K562 (cell line): ENCODE results near the gene EHBP1. TPM values are rescaled to one million over a fixed set of nuclear protein-coding genes. Genes with fewer than 3 reads are reported as not detected.

ENCODE experiments used
- CBFA2T2 ChIP-seq: fragments of 450-650 bp; conservative IDR thresholded peaks from 2 replicates; pipeline ENCODE4 v1.6.1; 2017; ENCODE audit warnings: mild to moderate bottlenecking
- CBFA2T3 ChIP-seq: fragments of 450-650 bp; IDR thresholded peaks from 2 replicates; pipeline ENCODE4 v1.6.1; 2017
- CBFB ChIP-seq: sonication (generic); formaldehyde crosslinking; IDR thresholded peaks from 2 replicates; pipeline ENCODE4 v1.4.0; 2020; ENCODE audit warnings: mild to moderate bottlenecking, missing genetic modification reagents
- CHD4 ChIP-seq: fragments of 200-600 bp; sonication (generic); IDR thresholded peaks from 3 replicates; pipeline ENCODE4 v1.6.1; 2012; ENCODE audit warnings: low read depth, mild to moderate bottlenecking, mixed read lengths, low read length, inconsistent platforms; ENCODE audit not compliant: insufficient read depth, insufficient replicate concordance, poor library complexity, severe bottlenecking
- DDX20 ChIP-seq: fragments of 450-650 bp; IDR thresholded peaks from 2 replicates; pipeline ENCODE4 v1.6.1; 2016; ENCODE audit warnings: missing genetic modification characterization, low read depth, mild to moderate bottlenecking, missing compliant biosample characterization, moderate library complexity
- DIDO1 ChIP-seq: fragments of 450-650 bp; IDR thresholded peaks from 2 replicates; pipeline ENCODE4 v1.6.1; 2016; ENCODE audit warnings: low read depth, missing biosample characterization, missing genetic modification characterization
- FOXP4 ChIP-seq: sonication (generic); formaldehyde crosslinking; IDR thresholded peaks from 2 replicates; pipeline ENCODE4 v1.8.0; 2022; ENCODE audit warnings: mild to moderate bottlenecking, missing genetic modification reagents, borderline replicate concordance
- HINFP ChIP-seq: fragments of 450-650 bp; conservative IDR thresholded peaks from 2 replicates; pipeline ENCODE4 v1.6.1; 2016; ENCODE audit warnings: missing genetic modification characterization, low read depth, mild to moderate bottlenecking, control low read depth, missing compliant biosample characterization
- HNRNPK ChIP-seq: fragments of 200-400 bp; formaldehyde crosslinking; IDR thresholded peaks from one replicate; pipeline ENCODE4 v1.6.1; 2018; ENCODE audit warnings: mild to moderate bottlenecking, low read depth, low read length; ENCODE audit not compliant: poor library complexity, severe bottlenecking
- KAT2B ChIP-seq: IDR thresholded peaks from one replicate; pipeline ENCODE4 v1.6.1; 2012; ENCODE audit warnings: low read depth, mild to moderate bottlenecking, control low read depth, inconsistent platforms, low read length, moderate library complexity
- LARP7 ChIP-seq: fragments of 450-650 bp; IDR thresholded peaks from 2 replicates; pipeline ENCODE4 v1.6.1; 2016
- MAZ ChIP-seq, 2 experiments: fragments of 450-650 bp in 1 of 2; sonication (generic) in 1 of 2; formaldehyde crosslinking; IDR thresholded peaks in 1 of 2; conservative IDR thresholded peaks in 1 of 2; 2 replicates each; pipeline versions ENCODE4 v1.4.0 to v1.5.0; 2020; ENCODE audit warnings: mild to moderate bottlenecking in 1 of 2, missing genetic modification reagents in 1 of 2
- MEF2A ChIP-seq: IDR thresholded peaks from 2 replicates; pipeline ENCODE4 v1.6.1; 2011; ENCODE audit warnings: low read depth, mild to moderate bottlenecking, low read length, moderate library complexity; ENCODE audit not compliant: control insufficient read depth
- MTA1 ChIP-seq: fragments of 450-650 bp; IDR thresholded peaks from 2 replicates; pipeline ENCODE4 v1.6.1; 2017; ENCODE audit warnings: borderline replicate concordance
- PKNOX1 ChIP-seq: fragments of 450-650 bp; IDR thresholded peaks from 2 replicates; pipeline ENCODE4 v1.6.1; 2016
- SLC30A9 ChIP-seq: fragments of 250-450 bp; sonication (Bioruptor Pico); IDR thresholded peaks from 2 replicates; pipeline ENCODE4 v1.8.0; 2022; ENCODE audit warnings: mild to moderate bottlenecking, moderate library complexity
- STAT6 ChIP-seq: sonication (generic); formaldehyde crosslinking; IDR thresholded peaks from 2 replicates; pipeline ENCODE4 v1.8.1; 2023; ENCODE audit warnings: mild to moderate bottlenecking, missing genetic modification reagents
- WHSC1 ChIP-seq: IDR thresholded peaks from one replicate; pipeline ENCODE4 v1.6.1; 2012; ENCODE audit warnings: low read length, control low read depth, inconsistent platforms
- ZNF175 ChIP-seq: fragments of 200-800 bp; sonication (Bioruptor generic); IDR thresholded peaks from 2 replicates; pipeline ENCODE4 v1.6.1; 2016; ENCODE audit warnings: low read depth, mild to moderate bottlenecking, missing genetic modification characterization, missing compliant biosample characterization
- ZNF644 ChIP-seq: fragments of 200-800 bp; sonication (Bioruptor generic); IDR thresholded peaks from 2 replicates; pipeline ENCODE4 v1.6.1; 2016; ENCODE audit warnings: low read depth, missing genetic modification characterization, missing compliant biosample characterization
- ZNF79 ChIP-seq: fragments of 250-450 bp; sonication (Bioruptor Pico); IDR thresholded peaks from 2 replicates; pipeline ENCODE4 v1.4.0; 2020; ENCODE audit warnings: low read depth, mild to moderate bottlenecking, moderate library complexity
- polyA plus RNA-seq, 8 experiments: library from polyadenylated mRNA; depleted of rRNA in 4 of 8; stranded (reverse) in 5 of 8; unstranded in 3 of 8; fragments of >200 nt; fragmentation: Nextera tagmentation in 2 of 8; fragmentation: Illumina TruSeq in 1 of 8; extraction: Ambion mirVana in 2 of 8; extraction: Trizol in 1 of 8; gene quantifications; 2 replicates each; pipeline versions ENCODE4 v1.2.1 to v1.2.3, GENCODE V29; 2011 to 2014; ENCODE audit warnings: inconsistent platforms in 1 of 8, missing spikeins in 1 of 8
- total RNA-seq, 7 experiments: library from RNA; depleted of rRNA in 6 of 7; stranded (reverse); fragments of >200 nt in 6 of 7; fragmentation: Illumina TruSeq in 2 of 7; extraction: Trizol in 2 of 7; gene quantifications; 2 replicates each; pipeline versions ENCODE4 v1.2.1 to v1.2.3, GENCODE V29; 2011 to 2021; ENCODE audit warnings: low replicate concordance in 1 of 7

The EHBP1 gene
- total and polyA plus RNA-seq, 9 of the 15 experiments (the other 6 are each of a cell fraction or from before 2014, with no cell fraction given) = 8.9 to 26.6 (median 19.3) TPM

- TF ChIP-seq HNRNPK (no peak), DDX20 (tag) (no peak), CBFB (CRISPR knock-in tag) (no peak), CBFA2T3 (peak; percentile 59), PKNOX1 (peak; percentile 67), STAT6 (CRISPR knock-in tag) (no peak), CBFA2T2 (0 out of 2 replicates have a peak, but pooled peaks have one; percentile 6), ZNF644 (tag) (no peak), LARP7 (no peak), HINFP (no peak), MAZ (CRISPR knock-in tag; conservative IDR thresholded peaks at IDR 0.05 in 1 of 2, IDR thresholded peaks at IDR 0.05 in 1 of 2) (no peak), ZNF79 (CRISPR knock-in tag) (no peak), CHD4 (no peak), WHSC1 (no peak), DIDO1 (tag) (no peak), SLC30A9 (CRISPR knock-in tag) (no peak), ZNF175 (CRISPR knock-in tag) (no peak), FOXP4 (CRISPR knock-in tag) (no peak), MTA1 (no peak), MEF2A (no peak), KAT2B (no peak)
Measured at GRCh38 chr2:62826953-62827675, 121.6 kb downstream of the EHBP1 start (continued).
